ENCODE measurements around the gene ANAPC1.
"Not testable (repeated sequence)": the region's sequence is repeated elsewhere in the genome, so short reads cannot be mapped to it uniquely, and the experiment has no call there.

GRCh38 chr2:111860005-111860404 lies 24.0 kb downstream of the ANAPC1 start:
- not testable (repeated sequence) for TF ChIP-seq CTCF (IDR thresholded peaks at IDR 0.05); KDM1A (IDR thresholded peaks at IDR 0.05; ENCODE audit: low read depth); EP300 (IDR thresholded peaks at IDR 0.05)

All from A549 (cell line).